Naive B cell (primary cell): ENCODE measurements around the gene SYNM. TPM values are rescaled to one million over a fixed set of nuclear protein-coding genes. Genes with fewer than 3 reads are reported as not detected.
"Not testable (repeated sequence)": the region's sequence is repeated elsewhere in the genome, so short reads cannot be mapped to it uniquely, and the experiment has no call there.

ENCODE experiments used
- ATAC-seq, 2 donors: fragments of 150-1000 bp; cut with Tn5 transposase; 2 replicates each; pipeline ENCODE4 v1.10.0; 2021; ENCODE audit warnings: low read depth in 2 of 2, mild to moderate bottlenecking in 2 of 2, moderate library complexity in 2 of 2
- DNase-seq: peaks from one replicate; pipeline ENCODE4 v3.0.0; 2022
- H3K27ac Mint-ChIP-seq, 6 donors: one replicate each; pipeline ENCODE4 v1.8.0; 2020 to 2022; ENCODE audit warnings: mild to moderate bottlenecking in 6 of 6, mixed read lengths in 6 of 6, moderate library complexity in 5 of 6, inconsistent platforms in 2 of 6
- H3K27me3 Mint-ChIP-seq, 3 donors: one replicate each; pipeline ENCODE4 v1.8.0; 2021 to 2022; ENCODE audit warnings: mixed read lengths in 3 of 3, mild to moderate bottlenecking in 1 of 3
- H3K36me3 Mint-ChIP-seq, 2 donors: one replicate each; pipeline ENCODE4 v1.8.0; 2020 to 2022; ENCODE audit warnings: mixed read lengths in 2 of 2, inconsistent platforms in 1 of 2, mild to moderate bottlenecking in 1 of 2
- H3K4me1 Mint-ChIP-seq, 3 donors: one replicate each; pipeline ENCODE4 v1.8.0; 2020 to 2022; ENCODE audit warnings: mixed read lengths in 3 of 3, inconsistent platforms in 1 of 3, mild to moderate bottlenecking in 1 of 3, moderate library complexity in 1 of 3
- H3K4me3 Mint-ChIP-seq, 8 donors: one replicate each; pipeline ENCODE4 v1.8.0; 2020 to 2022; ENCODE audit warnings: mild to moderate bottlenecking in 8 of 8, mixed read lengths in 8 of 8, moderate library complexity in 8 of 8, inconsistent platforms in 2 of 8
- H3K9me3 Mint-ChIP-seq, 7 donors: one replicate each; pipeline ENCODE4 v1.8.0; 2020 to 2022; ENCODE audit warnings: mixed read lengths in 7 of 7, mild to moderate bottlenecking in 5 of 7, inconsistent platforms in 2 of 7, moderate library complexity in 1 of 7
- polyA plus RNA-seq, 6 donors: library from polyadenylated mRNA; unstranded; fragments of 300-500 nt; fragmentation: Illumina TruSeq; gene quantifications; one replicate each; pipeline ENCODE4 v1.2.3, GENCODE V29; 2021; ENCODE audit warnings: low read depth in 6 of 6

SYNM gene
- polyA plus RNA-seq, 6 donors from 2014 or later, result not detected

DNA sequence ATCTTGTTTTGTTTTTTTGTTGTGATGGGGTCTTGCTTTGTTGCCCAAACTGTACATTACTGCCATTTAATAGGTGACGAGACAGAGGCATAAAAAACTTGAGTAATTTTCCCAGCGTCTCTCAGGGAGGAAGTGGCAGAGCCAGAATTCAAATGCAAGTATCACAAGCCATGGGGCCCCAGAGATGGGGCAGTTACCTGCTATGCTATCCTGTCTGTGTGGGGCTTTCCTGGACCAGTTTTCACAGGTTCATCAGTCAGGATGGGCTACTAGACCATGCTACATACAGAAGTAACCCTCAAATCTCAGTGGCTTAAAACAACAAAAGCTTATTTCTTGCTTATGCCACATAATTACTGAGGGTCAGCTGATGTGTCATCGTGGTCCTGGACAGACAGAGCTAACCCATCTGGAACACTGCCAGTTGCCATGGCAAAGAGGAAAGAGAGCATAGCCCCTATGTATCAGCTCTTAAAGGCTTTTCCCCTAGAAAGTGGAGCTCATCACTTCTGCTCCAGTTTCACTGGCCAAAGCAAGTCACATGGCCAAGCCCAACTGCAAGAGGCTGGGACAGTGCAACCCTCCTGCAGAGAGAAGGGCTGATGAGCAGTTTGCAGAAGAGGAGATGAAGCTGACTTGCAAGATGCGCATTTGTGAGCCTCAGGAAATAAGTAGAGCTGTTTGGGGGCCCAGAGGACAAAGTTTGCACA is 31.7 kb upstream of the SYNM start:
- Mint-ChIP-seq H3K9me3 (no peaks in the 10 kb centered on the region), H3K36me3 (no peaks in the 10 kb centered on the region), H3K4me1 (peaks cover 5 to 9% (median 7%) of the 10 kb centered on the region in 3 donors), H3K4me3 (no peak overlapping the region), H3K27ac (no peak overlapping the region), H3K27me3 (peaks cover 0 to 16% (median 3%) of the 10 kb centered on the region in 3 donors)
- DNase-seq (no peak), ATAC-seq (no peak)

- Mint-ChIP-seq H3K27ac (peak overlapping the region in 1 of 6 donors; percentile 20), H3K36me3 (no peaks in the 10 kb centered on the region), H3K27me3 (peaks cover 11 to 23% (median 13%) of the 10 kb centered on the region in 3 donors)
Measured at GRCh38 chr15:99074446-99074845, 30.4 kb upstream of the SYNM start.

DNA sequence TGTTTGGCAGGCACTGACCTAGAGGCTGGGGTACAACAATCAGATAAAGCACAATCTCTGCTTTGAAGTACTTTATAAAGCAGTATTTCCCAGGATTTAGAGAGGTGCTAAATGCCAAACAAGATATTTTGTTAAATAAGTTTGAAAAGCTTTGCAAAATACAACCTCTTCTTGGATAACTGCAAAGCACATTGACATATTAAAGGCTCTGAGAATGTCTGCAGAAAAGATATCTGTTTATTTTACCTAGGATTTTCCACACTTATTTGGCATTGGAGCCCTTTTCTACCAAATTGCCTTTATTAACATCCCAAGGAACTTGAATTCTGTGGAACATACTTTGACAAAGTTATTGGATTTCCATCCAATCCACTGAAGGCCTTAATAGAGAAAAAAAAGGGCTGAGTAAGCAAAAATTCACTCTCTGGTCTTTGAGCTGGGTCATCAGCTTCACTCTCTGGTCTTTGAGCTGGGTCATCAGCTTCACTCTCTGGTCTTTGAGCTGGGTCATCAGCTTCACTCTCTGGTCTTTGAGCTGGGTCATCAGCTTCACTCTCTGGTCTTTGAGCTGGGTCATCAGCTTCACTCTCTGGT is 29.7 kb upstream of the SYNM start:
- H3K4me3 Mint-ChIP-seq, H3K36me3 Mint-ChIP-seq, H3K27ac Mint-ChIP-seq, DNase-seq, H3K9me3 Mint-ChIP-seq, ATAC-seq, H3K4me1 Mint-ChIP-seq: not testable (repeated sequence)
- H3K27me3 Mint-ChIP-seq, result peaks cover 13 to 23% (median 15%) of the 10 kb centered on the region in 3 donors

More at GRCh38 chr15:99074446-99074845, 30.4 kb upstream of the SYNM start:
- no peak overlapping the region for H3K4me3 Mint-ChIP-seq
- peaks cover 5 to 9% (median 7%) of the 10 kb centered on the region in 3 donors for H3K4me1 Mint-ChIP-seq
- ATAC-seq (no peak), DNase-seq (no peak)
- no peaks in the 10 kb centered on the region for H3K9me3 Mint-ChIP-seq

DNA sequence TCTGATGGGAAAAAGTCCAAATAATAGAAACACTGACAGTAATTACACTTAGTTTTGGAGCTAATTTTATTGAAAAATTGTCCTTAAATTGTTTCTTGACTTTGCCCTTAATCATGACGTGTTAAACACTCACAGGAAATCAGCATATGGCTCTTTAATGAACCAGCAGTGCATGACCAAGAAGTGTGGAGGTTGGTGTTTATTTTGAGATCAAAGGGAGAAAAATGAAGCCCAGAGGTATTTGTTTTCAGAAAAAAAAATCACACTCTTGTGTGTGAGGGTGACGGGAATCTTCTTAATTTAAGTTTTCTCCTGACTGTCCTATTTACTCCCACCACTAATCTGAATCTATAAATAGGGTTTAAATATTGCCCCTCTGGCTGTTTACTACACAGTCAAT is 28.8 kb upstream of the SYNM start:
- peaks cover 5 to 9% (median 7%) of the 10 kb centered on the region in 3 donors for H3K4me1 Mint-ChIP-seq
- peaks cover 17 to 23% (median 22%) of the 10 kb centered on the region in 3 donors for H3K27me3 Mint-ChIP-seq
- no peaks in the 10 kb centered on the region for H3K9me3 Mint-ChIP-seq
- DNase-seq, result no peak
- H3K27ac Mint-ChIP-seq, result no peak overlapping the region
- H3K4me3 Mint-ChIP-seq, result peak overlapping the region in 5 of 8 donors; percentile 20 to 89 (median 76)
- H3K36me3 Mint-ChIP-seq, result no peaks in the 10 kb centered on the region
- no peak for ATAC-seq

GRCh38 chr15:99076555-99077308 is 28.1 kb upstream of the SYNM start:
- Mint-ChIP-seq H3K4me3 (peak overlapping the region; percentile 5 to 90 (median 86)), H3K27ac (no peak overlapping the region), H3K36me3 (no peaks in the 10 kb centered on the region), H3K27me3 (peaks cover 19 to 28% (median 23%) of the 10 kb centered on the region in 3 donors), H3K9me3 (no peaks in the 10 kb centered on the region), H3K4me1 (peaks cover 5 to 9% (median 7%) of the 10 kb centered on the region in 3 donors)
- peak; percentile 44 for DNase-seq
- ATAC-seq, result peak; percentile 53 to 64

DNA sequence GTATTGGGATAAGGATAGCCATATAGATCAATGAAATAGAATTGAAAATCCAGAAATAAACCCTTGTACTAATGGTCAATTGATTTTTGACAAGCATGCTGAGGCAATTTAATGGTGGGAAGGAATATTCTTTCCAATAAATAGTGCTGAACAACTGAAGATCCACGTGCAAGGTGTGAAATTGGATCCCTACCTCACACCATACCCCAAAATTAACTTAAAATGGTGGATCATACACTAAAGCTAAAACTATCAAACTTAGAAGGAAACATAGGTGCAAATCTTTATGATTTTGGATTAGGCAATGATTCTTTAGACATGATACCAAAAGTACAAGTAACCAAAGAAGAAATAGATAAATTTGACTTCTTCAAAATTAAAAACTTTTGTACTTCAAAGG is 22.1 kb upstream of the SYNM start:
- H3K4me3 Mint-ChIP-seq, result no peak overlapping the region
- no peak overlapping the region for H3K27ac Mint-ChIP-seq
- H3K36me3 Mint-ChIP-seq, result no peaks in the 10 kb centered on the region
- no peak for DNase-seq
- H3K27me3 Mint-ChIP-seq, result peaks cover 21 to 41% (median 33%) of the 10 kb centered on the region in 3 donors
- ATAC-seq, result no peak
- no peaks in the 10 kb centered on the region for H3K4me1 Mint-ChIP-seq
- H3K9me3 Mint-ChIP-seq, result peaks cover 0 to 6% (median 0%) of the 10 kb centered on the region in 7 donors

DNA sequence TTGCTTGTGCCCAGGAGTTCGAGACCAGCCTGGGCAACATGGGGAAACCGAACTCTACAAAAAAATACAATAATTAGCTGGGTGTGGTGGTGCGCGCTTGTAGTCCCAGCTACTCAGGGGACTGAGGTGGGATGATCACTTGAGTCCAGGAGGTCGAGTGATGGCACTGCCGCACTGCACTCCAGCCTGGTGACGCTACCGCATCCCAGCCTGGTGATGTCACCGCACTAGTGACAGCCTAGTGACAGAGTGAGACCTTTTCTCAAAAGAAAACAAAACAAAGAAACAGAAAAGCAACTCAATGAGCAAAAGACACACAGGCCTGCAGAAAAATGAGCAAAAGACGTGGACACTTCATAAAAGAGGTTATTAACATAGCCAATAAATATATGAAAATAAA is 19.9 kb upstream of the SYNM start:
- Mint-ChIP-seq H3K27ac (no peak overlapping the region), H3K27me3 (peaks cover 10 to 26% (median 19%) of the 10 kb centered on the region in 3 donors), H3K4me1 (peaks cover 2 to 4% (median 3%) of the 10 kb centered on the region in 3 donors), H3K4me3 (no peak overlapping the region), H3K36me3 (no peaks in the 10 kb centered on the region), H3K9me3 (peaks cover 0 to 6% (median 0%) of the 10 kb centered on the region in 7 donors)
- ATAC-seq (no peak), DNase-seq (no peak)

DNA sequence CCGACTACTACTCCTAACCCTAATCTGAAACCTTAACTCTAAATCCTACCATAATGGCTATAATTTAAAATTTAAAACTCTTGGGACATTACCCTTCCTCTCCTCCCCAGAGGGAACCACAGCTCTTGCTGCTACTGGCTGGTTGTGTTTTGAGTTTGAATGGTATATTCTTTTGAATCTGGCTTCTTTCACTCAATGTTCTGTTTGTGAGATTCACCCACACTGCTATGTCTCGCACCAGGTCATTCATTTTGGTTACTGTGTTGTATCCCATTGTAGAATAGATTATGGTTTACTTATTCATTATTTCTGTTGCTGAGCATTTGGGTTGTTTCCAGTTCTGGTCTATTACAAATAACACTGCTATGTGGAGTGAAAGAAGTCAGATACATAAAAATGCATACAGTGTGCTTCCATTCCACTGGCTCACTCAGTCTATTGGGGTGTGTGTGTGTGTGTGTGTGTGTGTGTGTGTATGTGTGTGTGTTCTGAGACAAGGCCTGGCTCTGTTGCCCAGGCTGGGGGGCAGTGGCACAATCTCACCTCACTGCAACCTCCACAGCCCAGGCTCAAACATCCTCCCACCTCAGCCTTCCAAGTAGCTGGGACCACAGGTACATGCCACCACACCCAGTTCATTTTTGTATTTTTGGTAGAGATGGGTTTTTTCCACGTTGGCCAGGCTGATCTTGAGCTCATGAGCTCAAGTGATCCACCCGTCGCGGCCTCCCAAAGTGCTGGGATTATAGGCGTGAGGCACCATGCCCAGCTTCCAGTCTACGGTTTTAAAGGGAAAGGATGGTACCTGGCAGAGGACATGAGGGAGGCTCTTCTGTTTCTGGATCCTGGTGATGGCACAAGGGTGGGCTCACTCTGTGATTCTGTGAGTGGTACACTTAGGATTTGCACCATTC is 19.2 kb upstream of the SYNM start:
- no peak for ATAC-seq
- DNase-seq, result no peak
- Mint-ChIP-seq H3K4me3 (no peak overlapping the region), H3K27ac (no peak overlapping the region), H3K36me3 (no peaks in the 10 kb centered on the region), H3K4me1 (peaks cover 8 to 10% (median 10%) of the 10 kb centered on the region in 3 donors), H3K9me3 (peaks cover 0 to 6% (median 0%) of the 10 kb centered on the region in 7 donors), H3K27me3 (peaks cover 10 to 24% (median 19%) of the 10 kb centered on the region in 3 donors)

DNA sequence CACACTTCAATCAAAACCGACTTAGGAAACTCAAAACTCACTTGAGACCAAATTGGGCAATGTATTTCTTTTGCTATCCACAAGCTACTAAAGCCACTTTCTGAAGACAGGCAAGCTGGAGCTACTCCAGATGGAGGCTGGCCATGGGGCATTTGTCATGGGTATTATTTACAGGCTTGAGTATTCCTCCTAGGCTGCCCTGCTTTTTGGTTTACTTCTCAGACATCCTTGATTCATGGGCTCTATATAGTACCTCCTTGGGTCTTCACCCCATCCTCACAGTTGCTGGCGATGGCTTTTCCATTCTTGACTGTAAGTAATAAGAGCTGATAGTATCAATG is 18.6 kb upstream of the SYNM start:
- Mint-ChIP-seq H3K36me3 (no peaks in the 10 kb centered on the region), H3K9me3 (peaks cover 0 to 6% (median 0%) of the 10 kb centered on the region in 7 donors), H3K27me3 (peaks cover 5 to 19% (median 18%) of the 10 kb centered on the region in 3 donors), H3K4me3 (peak overlapping the region in 1 of 8 donors; percentile 27), H3K27ac (no peak overlapping the region), H3K4me1 (peaks cover 8 to 15% (median 10%) of the 10 kb centered on the region in 3 donors)
- ATAC-seq (no peak), DNase-seq (no peak)

- H3K27ac Mint-ChIP-seq, result peak overlapping the region in 1 of 6 donors; percentile 59
- peaks cover 0 to 5% (median 0%) of the 10 kb centered on the region in 7 donors for H3K9me3 Mint-ChIP-seq
- ATAC-seq (no peak), DNase-seq (no peak)
- H3K4me3 Mint-ChIP-seq, result peak overlapping the region in 1 of 8 donors; percentile 49
- H3K36me3 Mint-ChIP-seq, result no peaks in the 10 kb centered on the region
- H3K4me1 Mint-ChIP-seq, result peaks cover 8 to 18% (median 10%) of the 10 kb centered on the region in 3 donors
- H3K27me3 Mint-ChIP-seq, result peaks cover 5 to 19% (median 8%) of the 10 kb centered on the region in 3 donors
Measured at GRCh38 chr15:99087405-99087943, 17.4 kb upstream of the SYNM start.

DNA sequence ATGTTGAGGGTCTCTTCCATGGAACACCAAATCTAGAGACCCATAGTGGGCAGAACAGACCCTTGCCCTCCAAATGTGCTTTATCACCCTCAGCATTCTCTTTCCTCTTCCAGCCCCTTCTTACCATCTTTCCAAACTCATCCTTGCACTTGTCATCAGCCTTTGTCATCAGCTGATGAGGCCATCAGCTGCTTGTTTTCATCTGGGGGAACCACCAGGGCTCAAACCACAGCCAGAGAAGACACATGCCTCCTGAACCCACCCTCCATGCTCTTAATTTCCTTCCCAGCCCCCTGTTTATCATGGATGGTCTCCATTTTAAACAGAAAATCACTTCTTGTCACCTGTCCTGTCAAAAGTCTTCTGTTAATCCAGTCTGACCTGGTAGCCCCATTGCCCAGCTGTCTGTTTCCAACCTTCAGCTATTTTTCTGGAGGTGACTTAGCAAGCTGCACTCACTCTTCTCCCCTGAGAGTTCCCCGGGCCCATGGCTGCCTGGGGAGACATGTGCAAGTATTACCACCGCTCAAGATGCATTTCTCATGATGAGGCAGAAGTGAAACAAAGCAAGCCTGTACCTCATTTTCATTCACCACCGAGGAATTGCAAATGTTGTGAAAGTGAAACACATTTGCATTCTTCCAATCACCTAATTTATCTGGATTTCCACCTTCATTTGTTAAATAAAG is 14.7 kb upstream of the SYNM start:
- peaks cover 8 to 18% (median 10%) of the 10 kb centered on the region in 3 donors for H3K4me1 Mint-ChIP-seq
- peaks cover 0 to 9% (median 0%) of the 10 kb centered on the region in 3 donors for H3K27me3 Mint-ChIP-seq
- ATAC-seq (peak; percentile 99 to 100), DNase-seq (peak; percentile 54)
- peak overlapping the region in 3 of 8 donors; percentile 1 to 30 (median 23) for H3K4me3 Mint-ChIP-seq
- H3K9me3 Mint-ChIP-seq, result no peaks in the 10 kb centered on the region
- no peaks in the 10 kb centered on the region for H3K36me3 Mint-ChIP-seq
- peak overlapping the region; percentile 13 to 92 (median 52) for H3K27ac Mint-ChIP-seq

DNA sequence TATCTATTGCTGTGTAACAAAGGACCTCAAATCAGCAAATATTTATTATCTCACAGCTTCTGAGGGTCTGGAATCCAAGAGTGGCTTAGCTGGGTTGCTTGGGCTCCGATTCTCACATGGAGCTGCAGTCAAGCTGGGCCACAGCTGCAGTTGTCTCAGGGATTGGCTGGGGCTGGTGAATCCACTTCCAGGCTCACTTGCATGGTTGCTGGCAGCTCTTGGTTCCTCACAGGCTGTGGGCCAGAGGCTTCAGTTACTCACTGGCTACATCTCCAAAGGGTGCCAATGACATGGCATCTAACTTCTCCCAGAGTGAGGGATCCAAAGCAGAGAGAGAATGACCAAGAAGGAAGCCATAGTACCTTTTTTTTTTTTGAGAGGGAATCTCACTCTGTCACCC is 13.9 kb upstream of the SYNM start:
- DNase-seq, result no peak
- Mint-ChIP-seq H3K27me3 (peaks cover 0 to 4% (median under 1%) of the 10 kb centered on the region in 3 donors), H3K27ac (peak overlapping the region in 2 of 6 donors; percentile 9 to 45), H3K4me1 (peaks cover 8 to 18% (median 10%) of the 10 kb centered on the region in 3 donors), H3K36me3 (no peaks in the 10 kb centered on the region), H3K4me3 (peak overlapping the region in 1 of 8 donors; percentile 25), H3K9me3 (no peaks in the 10 kb centered on the region)
- no peak for ATAC-seq
